ENCODE measurements around the gene C2orf76. TPM values are rescaled to one million over a fixed set of nuclear protein-coding genes. Genes with fewer than 3 reads are reported as not detected.
A peak's percentile ranks its signal among the peaks of the same experiment; 100 is the strongest.
"Not testable (repeated sequence)": the region's sequence is repeated elsewhere in the genome, so short reads cannot be mapped to it uniquely, and the experiment has no call there.

The C2orf76 gene
- total RNA-seq, 1 experiment from 2014 or later, result 18.6 TPM

GRCh38 chr2:119282146-119282995 lies 84.3 kb downstream of the C2orf76 start:
- in situ Hi-C loops (cut with HindIII; ENCODE audit: low sequenced_read_pairs), result no loop called here
- no peak for DNase-seq (ENCODE audit: low spot score)

- DNase-seq (ENCODE audit: low spot score), result no peak
- in situ Hi-C loops (cut with HindIII; ENCODE audit: low sequenced_read_pairs), result no loop called here
Observed at GRCh38 chr2:119280680-119281079, 86.0 kb downstream of the C2orf76 start.

GRCh38 chr2:119279666-119280065 lies 87.0 kb downstream of the C2orf76 start:
- DNase-seq (ENCODE audit: low spot score), result no peak

GRCh38 chr2:119278946-119279345 lies 87.7 kb downstream of the C2orf76 start:
- in situ Hi-C loops (cut with HindIII; ENCODE audit: low sequenced_read_pairs), result no loop called here
- DNase-seq (ENCODE audit: low spot score), result no peak

More at GRCh38 chr2:119279666-119280065, 87.0 kb downstream of the C2orf76 start:
- in situ Hi-C loops (cut with HindIII; ENCODE audit: low sequenced_read_pairs), result no loop called here

GRCh38 chr2:119278385-119278784 lies 88.2 kb downstream of the C2orf76 start:
- in situ Hi-C loops (cut with HindIII; ENCODE audit: low sequenced_read_pairs); DNase-seq (ENCODE audit: low spot score): not testable (repeated sequence)

GRCh38 chr2:119276864-119277263 lies 89.8 kb downstream of the C2orf76 start:
- in situ Hi-C loops (cut with HindIII; ENCODE audit: low sequenced_read_pairs), result no loop called here
- no peak for DNase-seq (ENCODE audit: low spot score)

- DNase-seq (ENCODE audit: low spot score), result no peak
- in situ Hi-C loops (cut with HindIII; ENCODE audit: low sequenced_read_pairs), result no loop called here
Observed at GRCh38 chr2:119267604-119268003, 99.0 kb downstream of the C2orf76 start.

- in situ Hi-C loops (cut with HindIII; ENCODE audit: low sequenced_read_pairs), result no loop called here
- DNase-seq (ENCODE audit: low spot score), result no peak
Observed at GRCh38 chr2:119266091-119266589, 100.5 kb downstream of the C2orf76 start.

- DNase-seq (ENCODE audit: low spot score), result no peak
- in situ Hi-C loops (cut with HindIII; ENCODE audit: low sequenced_read_pairs), result no loop called here
Observed at GRCh38 chr2:119265693-119266066, 101.0 kb downstream of the C2orf76 start.

GRCh38 chr2:119264781-119265692 lies 101.6 kb downstream of the C2orf76 start:
- in situ Hi-C loops (cut with HindIII; ENCODE audit: low sequenced_read_pairs), result no loop called here

GRCh38 chr2:119263656-119264055 lies 103.0 kb downstream of the C2orf76 start:
- in situ Hi-C loops (cut with HindIII; ENCODE audit: low sequenced_read_pairs), result no loop called here
- peak; percentile 85 for DNase-seq (ENCODE audit: low spot score)

More at GRCh38 chr2:119264781-119265692, 101.6 kb downstream of the C2orf76 start:
- peak; percentile 71 for DNase-seq (ENCODE audit: low spot score)

GRCh38 chr2:119263025-119263424 lies 103.6 kb downstream of the C2orf76 start:
- in situ Hi-C loops (cut with HindIII; ENCODE audit: low sequenced_read_pairs), result no loop called here
- no peak for DNase-seq (ENCODE audit: low spot score)

GRCh38 chr2:119261493-119262225 lies 105.0 kb downstream of the C2orf76 start:
- DNase-seq (ENCODE audit: low spot score), result no peak
- in situ Hi-C loops (cut with HindIII; ENCODE audit: low sequenced_read_pairs), result no loop called here

- in situ Hi-C loops (cut with HindIII; ENCODE audit: low sequenced_read_pairs), result no loop called here
- no peak for DNase-seq (ENCODE audit: low spot score)
Observed at GRCh38 chr2:119260646-119261492, 105.8 kb downstream of the C2orf76 start.

GRCh38 chr2:119259296-119259860 lies 107.3 kb downstream of the C2orf76 start:
- in situ Hi-C loops (cut with HindIII; ENCODE audit: low sequenced_read_pairs), result no loop called here
- DNase-seq (ENCODE audit: low spot score), result no peak

- in situ Hi-C loops (cut with HindIII; ENCODE audit: low sequenced_read_pairs), result no loop called here
Observed at GRCh38 chr2:119257198-119257597, 109.4 kb downstream of the C2orf76 start.

GRCh38 chr2:119256582-119256921 lies 110.1 kb downstream of the C2orf76 start:
- no peak for DNase-seq (ENCODE audit: low spot score)
- in situ Hi-C loops (cut with HindIII; ENCODE audit: low sequenced_read_pairs), result no loop called here

More at GRCh38 chr2:119257198-119257597, 109.4 kb downstream of the C2orf76 start:
- no peak for DNase-seq (ENCODE audit: low spot score)
